ENCODE measurements around the gene RHOG.

RHOG gene

GRCh38 chr11:3824714-3825472, 15.9 kb downstream of the RHOG start:
- no peaks in the 10 kb centered on the region for H3K36me3 ChIP-seq (ENCODE audit: insufficient read depth)
- H3K4me3 ChIP-seq (IDR thresholded peaks at IDR 0.05; ENCODE audit: insufficient read depth, low read depth, low read length), result no peak overlapping the region
- H3K27me3 ChIP-seq (ENCODE audit: insufficient read depth, low read depth), result no peaks in the 10 kb centered on the region
- H3K79me2 ChIP-seq (ENCODE audit: insufficient read depth, low read depth), result no peaks in the 10 kb centered on the region
- peak; percentile 43; the same call in 1 of the 2 replicates for TF ChIP-seq CTCF (conservative IDR thresholded peaks at IDR 0.05; ENCODE audit: low read depth, low read length)
- no peak overlapping the region for H3K27ac ChIP-seq
- H3K4me2 ChIP-seq, result no peak overlapping the region
- H2AFZ ChIP-seq (ENCODE audit: low read depth), result no peak overlapping the region
- H4K20me1 ChIP-seq (ENCODE audit: insufficient read depth), result no peaks in the 10 kb centered on the region
- H3K4me1 ChIP-seq (ENCODE audit: low read depth, poor library complexity, severe bottlenecking), result no peaks in the 10 kb centered on the region
- H3K9ac ChIP-seq, result no peak overlapping the region

- Histone ChIP-seq H3K27me3 (ENCODE audit: insufficient read depth, low read depth) (no peaks in the 10 kb centered on the region), H3K4me1 (ENCODE audit: low read depth, poor library complexity, severe bottlenecking) (no peaks in the 10 kb centered on the region), H3K9ac (no peak overlapping the region), H3K27ac (no peak overlapping the region), H3K36me3 (ENCODE audit: insufficient read depth) (no peaks in the 10 kb centered on the region), H3K4me2 (no peak overlapping the region), H3K4me3 (IDR thresholded peaks at IDR 0.05; ENCODE audit: insufficient read depth, low read depth, low read length) (no peak overlapping the region), H2AFZ (ENCODE audit: low read depth) (no peak overlapping the region), H4K20me1 (ENCODE audit: insufficient read depth) (no peaks in the 10 kb centered on the region), H3K79me2 (ENCODE audit: insufficient read depth, low read depth) (no peaks in the 10 kb centered on the region)
- TF ChIP-seq CTCF (conservative IDR thresholded peaks at IDR 0.05; ENCODE audit: low read depth, low read length), result no peak
Observed at GRCh38 chr11:3823762-3824506, 16.8 kb downstream of the RHOG start.

- Histone ChIP-seq H3K27me3 (ENCODE audit: insufficient read depth, low read depth) (no peaks in the 10 kb centered on the region), H4K20me1 (ENCODE audit: insufficient read depth) (no peaks in the 10 kb centered on the region), H3K36me3 (ENCODE audit: insufficient read depth) (no peaks in the 10 kb centered on the region), H2AFZ (ENCODE audit: low read depth) (no peak overlapping the region), H3K4me2 (no peak overlapping the region), H3K79me2 (ENCODE audit: insufficient read depth, low read depth) (no peaks in the 10 kb centered on the region), H3K4me1 (ENCODE audit: low read depth, poor library complexity, severe bottlenecking) (no peaks in the 10 kb centered on the region), H3K27ac (no peak overlapping the region), H3K4me3 (IDR thresholded peaks at IDR 0.05; ENCODE audit: insufficient read depth, low read depth, low read length) (no peak overlapping the region), H3K9ac (no peak overlapping the region)
- TF ChIP-seq CTCF (conservative IDR thresholded peaks at IDR 0.05; ENCODE audit: low read depth, low read length), result no peak
Observed at GRCh38 chr11:3823303-3823702, 17.5 kb downstream of the RHOG start.

- Histone ChIP-seq H3K36me3 (ENCODE audit: insufficient read depth) (no peaks in the 10 kb centered on the region), H3K27me3 (ENCODE audit: insufficient read depth, low read depth) (no peaks in the 10 kb centered on the region), H3K4me2 (no peak overlapping the region), H2AFZ (ENCODE audit: low read depth) (no peak overlapping the region), H3K79me2 (ENCODE audit: insufficient read depth, low read depth) (no peaks in the 10 kb centered on the region), H3K4me3 (IDR thresholded peaks at IDR 0.05; ENCODE audit: insufficient read depth, low read depth, low read length) (no peak overlapping the region), H3K4me1 (ENCODE audit: low read depth, poor library complexity, severe bottlenecking) (no peaks in the 10 kb centered on the region), H4K20me1 (ENCODE audit: insufficient read depth) (no peaks in the 10 kb centered on the region), H3K9ac (no peak overlapping the region), H3K27ac (no peak overlapping the region)
- no peak for TF ChIP-seq CTCF (conservative IDR thresholded peaks at IDR 0.05; ENCODE audit: low read depth, low read length)
Observed at GRCh38 chr11:3822312-3822711, 18.4 kb downstream of the RHOG start.

Measured in KMS-11 (cell line).